Right cardiac atrium (tissue), 5 donors: ENCODE data around the gene PSEN2. TPM values are rescaled to one million over a fixed set of nuclear protein-coding genes. Genes with fewer than 3 reads are reported as not detected.

ENCODE experiments used
- ATAC-seq, 2 donors: fragments of 200-7000 bp; cut with Tn5 transposase; one replicate each; pipeline versions ENCODE4 v1.8.0 to v1.9.1; 2020; ENCODE audit warnings: moderate library complexity in 2 of 2, mild to moderate bottlenecking in 1 of 2
- DNase-seq, 3 donors: peaks; one replicate each; pipeline ENCODE4 v3.0.0-alpha.2; 2020
- H3K27ac ChIP-seq: one replicate; pipeline ENCODE4 v1.5.1; 2013; ENCODE audit warnings: mild to moderate bottlenecking, low read length, control low read depth, moderate library complexity
- H3K27me3 ChIP-seq: one replicate; pipeline ENCODE4 v1.6.1; 2013; ENCODE audit not compliant: control insufficient read depth, insufficient read depth
- H3K4me1 ChIP-seq: one replicate; pipeline ENCODE4 v1.6.1; 2013; ENCODE audit warnings: low read length; ENCODE audit not compliant: control insufficient read depth, insufficient read depth
- H3K4me3 ChIP-seq: one replicate; pipeline ENCODE4 v1.5.1; 2013; ENCODE audit warnings: low read length, control low read depth
- H3K9me3 ChIP-seq: one replicate; pipeline ENCODE4 v1.6.1; 2013; ENCODE audit warnings: low read length; ENCODE audit not compliant: control insufficient read depth
- WGBS: extraction: QIAGEN DNeasy Blood & Tissue Kit; methylation state at CpG from one replicate; pipeline ENCODE4 v1.1.7; 2013; 5-methylcytosine and 5-hydroxymethylcytosine counted together
- intact Hi-C, 4 donors: fragments of 100-400 bp; cut with DNase I; formaldehyde crosslinking; loops; one replicate each; pipeline versions ENCODE4 v1.11.0 to v1.14.0; 2022 to 2023
- long read RNA-seq, 4 donors: library from polyadenylated mRNA; unstranded; transcript quantifications; one replicate each; pipeline ENCODE4 v2.0.0, GENCODE V29; 2020 to 2021
- polyA plus RNA-seq: library from polyadenylated mRNA; stranded (reverse); fragments of 200-250 nt; gene quantifications from one replicate; pipeline ENCODE4 v1.2.3, GENCODE V29; 2013
- total RNA-seq, 4 donors: library from RNA; stranded (reverse); fragmentation: NEBNext Ultra II Directional; extraction: Animal tissue kit (Norgen Biotek cat#: 25700); gene quantifications; one replicate each; pipeline ENCODE4 v1.2.1, GENCODE V29; 2021
- donor health status: healthy with polysubstance abuse.
- donor health status: DM: no; HTN: yes; CAD: no.
- donor health status: DM: no; HTN: no; CAD: no.
- donor health status: DM: no; HTN: yes; CAD: no; lungs with severe emphysema.
- donor health status: DM: yes; HTN: yes; CAD: no.

The PSEN2 gene
- total RNA-seq (10 to 100 TPM; 17.2 to 25.8 (median 20.3) TPM), polyA plus RNA-seq (15.4 TPM)
- long read RNA-seq, donor 1, transcript PSEN2-203 (13 exons, 1,947 nt) = minor isoform, 21 of 84 reads
- long read RNA-seq, donor 1, transcript PSEN2-202 (13 exons, 2,306 nt) = major isoform, 25 of 84 reads
- long read RNA-seq, donor 1, partial matches to known transcripts = 24 of 84 reads
- long read RNA-seq, donor 1, other reads (novel, unspliced or antisense) = 14 of 84 reads
- long read RNA-seq, donor 2, transcript PSEN2-202 (13 exons, 2,306 nt) = major isoform, 10 of 39 reads
- long read RNA-seq, donor 2, partial matches to known transcripts = 18 of 39 reads
- long read RNA-seq, donor 2, other reads (novel, unspliced or antisense) = 8 of 39 reads
- long read RNA-seq, donor 3, transcript PSEN2-202 (13 exons, 2,306 nt) = major isoform, 69 of 222 reads
- long read RNA-seq, donor 3, transcript PSEN2-203 (13 exons, 1,947 nt) = minor isoform, 31 of 222 reads
- long read RNA-seq, donor 3, partial matches to known transcripts = 37 of 222 reads
- long read RNA-seq, donor 3, other reads (novel, unspliced or antisense) = 85 of 222 reads
- long read RNA-seq, donor 4, transcript PSEN2-202 (13 exons, 2,306 nt) = major isoform, 13 of 32 reads
- long read RNA-seq, donor 4, transcript PSEN2-203 (13 exons, 1,947 nt) = minor isoform, 6 of 32 reads
- long read RNA-seq, donor 4, partial matches to known transcripts = 10 of 32 reads
- long read RNA-seq, donor 4, other reads (novel, unspliced or antisense) = 3 of 32 reads

DNA sequence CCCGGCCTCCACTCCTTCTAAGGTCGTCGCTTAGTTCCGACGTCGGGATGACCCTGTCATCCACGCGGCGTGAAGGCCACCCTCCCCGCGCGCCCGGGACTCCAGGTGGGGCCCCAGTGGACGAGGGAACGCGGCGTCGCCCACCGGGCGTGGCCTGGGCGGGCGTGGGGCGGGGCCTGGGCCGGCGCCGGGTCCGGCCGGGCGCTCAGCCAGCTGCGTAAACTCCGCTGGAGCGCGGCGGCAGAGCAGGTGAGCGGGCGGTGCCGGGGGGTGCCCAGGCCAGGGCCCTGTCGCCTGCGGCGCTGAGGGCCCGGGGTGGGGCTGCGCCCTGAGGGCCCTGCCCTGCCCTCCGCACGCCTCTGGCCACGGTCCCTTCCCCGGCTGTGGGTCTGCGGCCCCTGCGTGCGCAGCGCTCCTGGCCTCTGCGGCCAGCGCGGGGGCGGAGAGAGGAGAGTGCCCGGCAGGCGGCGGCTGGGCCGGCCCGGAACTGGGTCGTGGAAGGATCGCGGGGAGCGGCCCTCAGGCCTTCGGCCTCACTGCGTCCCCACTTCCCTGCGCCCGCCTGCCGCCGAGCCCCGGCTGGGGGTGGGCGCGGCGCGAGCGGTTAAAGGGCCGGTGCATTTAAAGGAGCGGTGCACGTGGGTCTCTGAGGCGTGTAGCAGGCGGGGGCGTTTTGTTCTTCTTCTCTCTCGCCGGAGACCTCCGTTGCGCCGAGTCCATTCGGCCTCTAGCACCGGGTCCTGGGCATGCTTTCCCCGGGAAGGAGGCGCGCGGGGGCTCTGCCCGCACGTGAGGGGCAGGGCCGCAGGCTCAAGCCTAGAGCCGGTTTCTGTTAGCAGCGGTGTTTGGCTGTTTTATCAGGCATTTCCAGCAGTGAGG lies at the start of gene PSEN2:
Gene PSEN2 (plus strand): TSS at position 216 of the 879 bp plus-strand sequence. CDS start 11,292 bp downstream, outside the sequence.
- peak within 1 kb of the TSS; percentile 67 for H3K4me3 ChIP-seq
- ATAC-seq (peak; percentile 87 to 92), DNase-seq (peak; percentile 77 to 92 (median 90))
- H3K27me3 ChIP-seq = no peaks in the 10 kb centered on the region
- H3K9me3 ChIP-seq = no peaks in the 10 kb centered on the region
- peaks cover 7% of the 10 kb centered on the region for H3K4me1 ChIP-seq
- H3K27ac ChIP-seq = peak within 1 kb of the TSS; percentile 57
- under 1% methylated on average over 97 of the region's 97 CpGs for WGBS
- intact Hi-C loops = no loop called here

DNA sequence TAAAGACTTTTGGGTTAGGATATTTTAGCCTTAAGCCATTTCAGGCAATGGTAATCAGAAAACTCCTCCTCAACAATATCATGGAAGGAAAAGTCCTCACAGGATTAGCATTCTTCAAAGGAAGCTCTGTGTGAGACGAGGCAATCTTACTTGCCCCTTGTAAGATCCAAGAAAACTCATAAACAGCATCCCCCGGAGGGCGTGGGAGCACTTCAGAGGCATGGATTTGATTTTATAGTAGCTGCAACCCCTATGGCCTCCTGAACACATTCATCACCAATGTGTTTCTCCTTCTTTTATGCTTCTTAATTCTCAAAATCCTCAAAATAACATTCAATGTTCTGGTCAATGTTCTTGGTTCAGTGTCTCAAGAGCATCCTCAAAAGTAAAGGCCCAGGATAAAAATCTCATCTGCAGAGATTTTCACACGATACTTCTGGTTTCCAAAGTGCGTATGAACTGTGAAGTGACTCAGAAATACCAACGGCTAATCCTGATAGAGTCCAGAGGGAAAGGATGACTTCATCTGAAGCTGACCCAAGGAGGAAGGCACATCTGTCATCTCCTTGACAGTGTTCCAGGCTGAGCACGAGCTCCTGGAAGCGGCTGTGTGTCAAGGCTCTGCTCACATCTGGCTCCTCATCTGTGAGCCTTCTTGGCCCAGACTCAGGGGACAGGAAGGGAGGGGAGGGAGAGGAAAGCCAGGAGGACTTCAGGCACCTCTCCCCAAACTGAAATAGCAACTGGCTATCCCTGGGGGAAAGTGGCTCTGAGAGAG lies 49.3 kb upstream of the PSEN2 start:
- no peak overlapping the region for H3K4me3 ChIP-seq
- DNase-seq = peak; percentile 72 to 85 (median 80)
- peaks cover 11% of the 10 kb centered on the region for H3K4me1 ChIP-seq
- intact Hi-C loops = loop anchor here in 3 of 4 donors (5.0 to 10.0 kb wide), 3 partner anchors 84 to 396 kb away; partner anchors contain the start of gene ITPKB (in 3 of the 3)
- no peaks in the 10 kb centered on the region for H3K27me3 ChIP-seq
- H3K9me3 ChIP-seq = no peaks in the 10 kb centered on the region
- 24% methylated on average over 8 of the region's 8 CpGs for WGBS
- peak; percentile 87 to 97 for ATAC-seq
- peak overlapping the region; percentile 21 for H3K27ac ChIP-seq

DNA sequence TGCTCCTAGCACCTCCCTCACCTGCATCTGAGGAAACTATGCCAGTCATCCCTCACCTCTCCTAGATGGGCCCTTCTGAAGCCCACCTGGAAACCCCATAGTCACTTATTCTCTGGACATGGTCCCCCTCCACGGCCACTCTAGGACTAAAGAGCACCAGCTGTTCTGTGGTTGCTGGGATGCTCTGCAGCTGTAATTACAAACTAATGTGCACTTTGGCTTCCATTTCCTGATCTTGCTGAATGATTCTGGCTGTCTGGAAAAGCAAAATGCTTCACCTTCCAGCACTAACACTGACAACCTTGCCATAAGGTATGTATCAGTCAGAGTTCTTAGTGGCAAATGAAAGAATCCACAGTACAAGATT lies 48.7 kb upstream of the PSEN2 start:
- 51% methylated on average over 1 of the region's 1 CpG for WGBS
- Histone ChIP-seq H3K9me3 (no peaks in the 10 kb centered on the region), H3K27me3 (no peaks in the 10 kb centered on the region), H3K4me3 (no peak overlapping the region), H3K4me1 (peaks cover 11% of the 10 kb centered on the region), H3K27ac (peak overlapping the region; percentile 21)
- DNase-seq = no peak
- ATAC-seq = no peak
- intact Hi-C loops = loop anchor here in 3 of 4 donors (5.0 to 10.0 kb wide), 3 partner anchors 84 to 397 kb away; partner anchors contain the start of gene ITPKB (in 3 of the 3)

DNA sequence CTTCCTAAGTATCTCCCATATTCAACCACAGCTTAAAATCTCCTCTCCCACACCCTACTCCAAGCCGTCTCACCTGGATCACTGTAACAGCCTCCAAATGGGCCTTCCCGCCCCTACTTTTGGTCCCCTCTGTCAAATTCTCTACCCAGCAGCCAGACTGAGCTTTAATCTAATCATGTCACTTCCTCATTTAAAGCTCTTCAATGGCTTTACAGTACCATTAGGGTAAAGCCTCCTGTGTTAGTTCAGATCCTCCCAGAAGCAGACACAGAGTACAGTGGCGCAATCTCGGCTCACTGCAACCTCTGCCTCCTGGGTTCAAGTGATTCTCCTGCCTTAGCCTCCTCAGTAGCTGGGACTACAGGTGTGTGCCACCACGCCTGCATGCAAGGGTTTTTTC lies 46.8 kb upstream of the PSEN2 start:
- intact Hi-C loops = loop anchor here in 3 of 4 donors (5.0 to 10.0 kb wide), 3 partner anchors 86 to 399 kb away; partner anchors contain the start of gene ITPKB (in 3 of the 3)
- ATAC-seq (no peak), DNase-seq (no peak)
- no peak overlapping the region for H3K4me3 ChIP-seq
- whole genome bisulfite sequencing = 94% methylated on average over 5 of the region's 5 CpGs
- no peak overlapping the region for H3K27ac ChIP-seq
- peaks cover 11% of the 10 kb centered on the region for H3K4me1 ChIP-seq
- H3K9me3 ChIP-seq = no peaks in the 10 kb centered on the region
- no peaks in the 10 kb centered on the region for H3K27me3 ChIP-seq

DNA sequence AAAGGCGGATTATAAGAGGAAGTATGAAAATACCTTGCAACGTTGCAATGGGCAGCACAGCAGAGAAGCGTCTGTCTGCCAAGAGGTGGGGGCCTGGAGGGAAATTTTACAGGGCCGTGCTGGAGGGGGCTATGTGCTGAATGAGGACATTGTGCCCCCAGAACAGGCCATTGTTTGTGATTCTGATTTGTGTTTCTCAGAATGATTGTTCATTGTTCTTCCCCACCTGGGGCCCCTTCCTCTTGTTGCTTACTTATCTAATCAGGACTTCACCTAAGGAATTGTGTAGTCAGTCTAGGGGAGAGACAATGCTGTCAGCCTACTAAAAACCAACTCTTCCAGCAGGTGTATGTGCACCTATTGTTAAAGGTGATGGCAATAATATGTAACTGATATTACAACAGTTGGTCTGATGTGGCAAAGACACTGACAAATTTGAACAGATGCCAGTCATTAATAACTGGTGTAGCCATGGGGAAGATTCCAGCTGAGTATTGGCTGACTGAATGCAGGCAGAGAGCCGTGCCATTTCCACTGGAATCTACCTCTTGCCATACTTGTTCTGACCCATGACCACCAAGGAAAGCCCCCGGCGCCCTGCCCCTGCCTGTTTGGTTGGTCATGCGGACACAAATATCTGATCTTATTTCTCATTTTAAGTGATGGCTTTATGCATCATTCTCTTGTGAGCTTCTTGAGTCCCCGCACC lies 45.2 kb upstream of the PSEN2 start:
- 79% methylated on average over 9 of the region's 9 CpGs for WGBS
- no peak overlapping the region for H3K27ac ChIP-seq
- H3K4me1 ChIP-seq = peaks cover 11% of the 10 kb centered on the region
- no peaks in the 10 kb centered on the region for H3K9me3 ChIP-seq
- intact Hi-C loops = loop anchor here (5.0 to 10.0 kb wide), 4 partner anchors 90 to 400 kb away; partner anchors contain the start of genes STUM (in 2 of the 4) and ITPKB (in 1 of the 4)
- H3K27me3 ChIP-seq = no peaks in the 10 kb centered on the region
- ATAC-seq (no peak), DNase-seq (no peak)
- H3K4me3 ChIP-seq = no peak overlapping the region

DNA sequence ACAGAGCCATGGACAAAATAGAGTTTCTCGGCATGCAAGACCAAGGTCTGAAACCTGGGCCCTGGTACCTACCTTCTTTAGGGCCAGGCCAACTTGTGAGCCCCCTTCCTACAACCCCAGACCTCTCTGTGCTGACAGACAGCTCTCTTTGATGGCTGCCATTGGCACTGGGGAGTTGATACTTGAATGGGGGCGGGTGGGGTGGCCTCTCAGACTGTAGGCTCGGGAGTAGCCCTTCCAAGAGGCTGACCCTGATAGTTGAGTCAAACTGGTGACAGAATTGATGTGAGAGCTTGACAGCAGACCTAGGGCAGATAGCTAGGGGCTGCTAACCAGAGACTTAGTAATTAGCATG lies 44.7 kb upstream of the PSEN2 start:
- 97% methylated on average over 3 of the region's 3 CpGs for WGBS
- no peak overlapping the region for H3K27ac ChIP-seq

DNA sequence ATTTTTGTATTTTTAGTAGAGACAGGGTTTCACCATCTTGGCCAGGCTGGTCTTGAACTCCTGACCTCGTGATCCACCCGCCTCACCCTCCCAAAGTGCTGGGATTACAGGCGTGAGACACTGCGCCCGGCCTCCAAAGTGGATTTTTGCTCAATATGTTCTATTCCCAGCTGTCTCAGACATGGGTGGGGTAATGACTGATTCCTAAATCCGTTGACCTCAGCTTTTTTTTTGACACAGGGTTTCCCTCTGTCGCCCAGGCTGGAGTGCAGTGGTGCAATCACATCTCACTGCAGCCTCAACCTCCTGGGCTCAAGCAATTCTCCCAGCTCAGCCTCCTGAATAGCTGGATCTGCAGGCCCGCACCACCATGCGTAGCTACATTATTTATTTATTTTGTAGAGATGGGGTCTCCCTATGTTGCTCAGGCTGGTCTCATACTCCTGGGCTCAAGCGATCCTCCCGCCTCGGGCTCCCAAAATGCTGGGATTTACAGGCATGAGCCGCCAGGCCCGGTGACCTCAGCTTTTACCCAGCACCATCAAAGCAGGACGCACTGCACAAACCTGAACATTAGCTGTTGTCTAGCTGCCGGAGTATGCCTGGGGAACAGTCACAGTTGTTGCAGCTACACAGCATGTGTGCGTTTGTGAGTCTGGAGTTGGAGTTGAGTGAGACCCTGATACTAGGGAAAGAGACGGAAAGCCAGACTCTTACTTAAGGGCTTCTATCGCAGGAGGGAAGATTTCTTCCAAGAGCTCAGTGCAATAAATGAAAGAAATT lies 43.7 kb upstream of the PSEN2 start:
- no peak overlapping the region for H3K4me3 ChIP-seq
- 90% methylated on average over 19 of the region's 19 CpGs for WGBS
- no peaks in the 10 kb centered on the region for H3K27me3 ChIP-seq
- no peaks in the 10 kb centered on the region for H3K9me3 ChIP-seq
- DNase-seq (no peak), ATAC-seq (no peak)
- intact Hi-C loops = loop anchor here (5.0 to 10.0 kb wide), 4 partner anchors 92 to 402 kb away; partner anchors contain the start of genes STUM (in 2 of the 4) and ITPKB (in 1 of the 4)
- H3K4me1 ChIP-seq = peaks cover 6% of the 10 kb centered on the region
- no peak overlapping the region for H3K27ac ChIP-seq

More for the DNA sequence above, 44.7 kb upstream of the PSEN2 start:
- H3K4me3 ChIP-seq = no peak overlapping the region
- ATAC-seq = no peak
- no peaks in the 10 kb centered on the region for H3K9me3 ChIP-seq
- peaks cover 11% of the 10 kb centered on the region for H3K4me1 ChIP-seq
- DNase-seq = no peak
- intact Hi-C loops = loop anchor here (5.0 to 10.0 kb wide), 4 partner anchors 91 to 401 kb away; partner anchors contain the start of genes STUM (in 2 of the 4) and ITPKB (in 1 of the 4)
- H3K27me3 ChIP-seq = no peaks in the 10 kb centered on the region

DNA sequence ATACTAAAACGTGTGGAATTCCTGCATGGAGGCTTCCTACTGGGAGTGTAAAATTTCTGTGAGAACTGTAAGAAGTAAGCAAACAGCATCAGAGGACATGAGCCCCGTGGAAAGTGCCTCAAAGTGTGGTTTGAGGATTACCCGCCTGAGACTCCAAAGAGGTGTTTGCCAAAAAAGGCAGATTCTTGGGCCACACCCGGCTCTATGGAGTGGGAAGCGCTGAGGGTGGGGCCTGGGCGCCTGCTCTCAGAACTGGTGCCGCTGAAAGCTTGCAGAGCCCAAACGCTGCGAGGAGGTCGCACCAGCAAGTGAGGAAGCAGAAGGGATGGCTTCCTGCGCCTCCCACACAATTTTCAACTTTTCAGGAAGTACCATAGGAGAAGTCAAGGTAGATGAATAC lies 43.0 kb upstream of the PSEN2 start:
- peak overlapping the region; percentile 35 for H3K4me3 ChIP-seq

More for the DNA sequence above, 43.0 kb upstream of the PSEN2 start:
- intact Hi-C loops = loop anchor here (5.0 to 10.0 kb wide), 4 partner anchors 93 to 403 kb away; partner anchors contain the start of genes STUM (in 2 of the 4) and ITPKB (in 1 of the 4)
- ATAC-seq (peak; percentile 88 to 90), DNase-seq (peak; percentile 83 to 91 (median 84))
- Histone ChIP-seq H3K9me3 (no peaks in the 10 kb centered on the region), H3K4me1 (no peaks in the 10 kb centered on the region), H3K27ac (peak overlapping the region; percentile 98), H3K27me3 (no peaks in the 10 kb centered on the region)
- WGBS = 33% methylated on average over 11 of the region's 11 CpGs
